Measurements from ENCODE around the gene TMEM92.
"Not testable (repeated sequence)": the region's sequence is repeated elsewhere in the genome, so short reads cannot be mapped to it uniquely, and the experiment has no call there.

Gene TMEM92

GRCh38 chr17:50276588-50277356 lies 2.5 kb downstream of the TMEM92 start:
- DNase-seq (ENCODE audit: low spot score) = no peak

DNA sequence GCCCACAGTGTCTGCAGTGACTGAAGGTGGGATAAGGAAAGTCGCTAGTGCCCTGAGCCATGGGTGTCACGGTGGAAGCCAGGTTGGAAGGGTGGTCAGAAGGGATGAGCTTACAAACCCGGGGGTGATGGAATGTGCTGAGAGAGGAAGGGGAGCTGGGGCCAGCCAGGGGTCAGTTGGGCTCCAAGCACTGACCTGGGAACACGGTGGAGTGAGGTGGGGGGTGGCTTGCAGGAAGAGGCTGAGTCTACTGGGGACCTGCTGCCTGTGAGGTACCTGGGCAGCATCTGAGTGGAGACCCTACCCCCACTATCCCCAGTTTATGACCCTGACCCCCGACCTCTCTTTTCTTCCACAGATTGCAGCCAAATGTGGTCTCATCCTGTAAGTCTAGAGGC lies 3.1 kb downstream of the TMEM92 start:
- no peak for DNase-seq (ENCODE audit: low spot score)

GRCh38 chr17:50278526-50279180 lies 4.4 kb downstream of the TMEM92 start:
- DNase-seq (ENCODE audit: low spot score) = no peak

DNA sequence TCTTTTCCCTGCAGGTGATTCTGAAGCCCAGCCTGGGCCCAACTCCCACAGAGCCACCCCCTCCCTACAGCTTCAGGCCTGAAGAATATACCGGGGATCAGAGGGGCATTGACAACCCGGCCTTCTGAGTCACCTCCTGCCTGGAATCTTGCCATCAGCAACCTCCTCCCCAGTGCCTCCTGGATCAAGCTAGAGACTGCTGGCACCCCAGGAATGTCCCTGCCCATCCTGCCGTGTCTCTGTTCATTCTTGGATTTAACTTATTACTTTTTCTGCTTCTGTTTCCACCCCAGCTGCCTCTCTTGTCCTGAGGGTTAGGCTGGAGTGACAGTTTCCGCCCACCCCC lies 4.9 kb downstream of the TMEM92 start:
- DNase-seq (ENCODE audit: low spot score) = peak; percentile 58

GRCh38 chr17:50279639-50280038 lies 5.4 kb downstream of the TMEM92 start:
- no peak for DNase-seq (ENCODE audit: low spot score)

GRCh38 chr17:50280068-50280467 lies 5.8 kb downstream of the TMEM92 start:
- DNase-seq (ENCODE audit: low spot score) = no peak

DNA sequence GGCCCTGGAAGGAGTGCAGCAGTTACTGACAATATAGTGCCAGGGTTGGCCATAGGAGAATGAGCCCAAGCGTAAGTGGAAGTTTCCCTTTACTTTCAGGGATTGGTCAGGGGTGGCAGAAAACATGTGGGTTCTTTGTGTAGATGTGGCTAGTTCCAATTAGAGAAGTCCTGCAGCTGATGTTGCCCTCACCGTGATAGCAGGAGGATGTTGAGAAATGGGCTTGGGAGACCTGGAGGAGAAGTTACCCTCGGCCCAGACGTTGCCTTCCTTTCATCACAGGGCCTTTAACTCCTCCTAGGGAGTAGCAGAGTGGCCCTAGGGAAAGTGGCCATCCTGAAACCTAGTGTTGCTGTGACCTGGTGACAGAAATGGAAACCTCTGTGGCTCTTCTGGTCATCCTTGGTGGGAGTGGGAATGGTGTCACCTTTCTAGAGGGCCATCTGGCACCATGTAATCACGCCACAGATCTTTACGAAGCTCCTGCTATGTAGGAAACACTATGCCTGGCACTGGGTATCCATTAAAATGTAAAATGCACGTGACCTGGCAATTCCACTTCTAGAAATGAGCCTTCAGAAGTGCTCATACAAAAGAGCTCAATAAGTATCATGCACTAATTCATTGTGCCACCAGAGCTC lies 6.7 kb downstream of the TMEM92 start:
- no peak for DNase-seq (ENCODE audit: low spot score)

DNA sequence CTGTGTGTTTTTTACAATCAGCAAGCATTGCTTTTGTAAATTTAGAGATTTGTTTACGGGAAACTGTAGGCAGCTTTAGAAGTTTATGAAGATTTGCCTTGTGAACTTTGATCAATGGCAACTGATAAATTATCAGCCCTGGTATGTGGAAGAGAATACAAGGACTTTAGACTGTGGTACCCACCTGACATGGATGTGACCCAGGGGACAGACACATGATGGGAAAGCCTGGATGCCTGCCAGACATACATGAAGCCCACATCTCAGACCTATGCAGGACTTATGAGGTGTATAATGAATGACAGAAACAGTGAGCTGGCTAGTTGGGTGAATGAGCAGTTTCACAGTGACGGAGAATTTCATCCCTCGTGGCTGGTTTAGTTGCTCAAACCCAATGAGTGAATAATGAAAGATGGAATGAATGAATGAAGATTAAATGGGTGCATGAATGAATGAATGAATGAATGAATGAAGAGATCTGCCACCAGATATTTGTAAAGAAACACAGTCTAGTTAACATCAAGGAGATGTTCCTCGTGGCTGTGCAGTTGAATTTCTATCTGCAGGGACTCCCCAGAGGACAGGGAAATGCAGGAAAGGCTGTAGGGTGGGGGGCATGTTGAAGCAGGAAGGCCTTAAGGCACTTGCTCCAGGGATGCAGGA lies 7.6 kb downstream of the TMEM92 start:
- DNase-seq (ENCODE audit: low spot score) = no peak

GRCh38 chr17:50283246-50283645 lies 9.0 kb downstream of the TMEM92 start:
- no peak for DNase-seq (ENCODE audit: low spot score)

DNA sequence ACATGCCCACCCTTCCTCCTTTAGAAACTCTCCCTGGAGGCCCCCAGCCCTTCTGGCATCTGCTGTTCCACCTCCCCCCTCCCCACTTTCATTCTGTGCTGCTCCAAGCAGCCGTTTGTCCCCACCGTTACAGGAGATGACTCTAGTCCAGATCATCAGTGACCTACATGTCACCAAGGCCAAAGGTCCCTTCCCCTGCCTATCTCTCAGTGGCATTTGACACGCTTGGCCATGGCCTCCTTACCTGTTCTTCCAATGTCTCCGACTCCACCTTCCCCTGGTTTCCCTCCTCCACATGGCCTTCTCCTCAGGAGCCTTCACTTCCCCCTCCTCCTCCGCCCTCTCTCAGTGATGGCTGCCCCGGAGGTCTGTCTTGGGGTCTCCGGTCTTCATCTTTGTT lies 9.4 kb downstream of the TMEM92 start:
- no peak for DNase-seq (ENCODE audit: low spot score)

DNA sequence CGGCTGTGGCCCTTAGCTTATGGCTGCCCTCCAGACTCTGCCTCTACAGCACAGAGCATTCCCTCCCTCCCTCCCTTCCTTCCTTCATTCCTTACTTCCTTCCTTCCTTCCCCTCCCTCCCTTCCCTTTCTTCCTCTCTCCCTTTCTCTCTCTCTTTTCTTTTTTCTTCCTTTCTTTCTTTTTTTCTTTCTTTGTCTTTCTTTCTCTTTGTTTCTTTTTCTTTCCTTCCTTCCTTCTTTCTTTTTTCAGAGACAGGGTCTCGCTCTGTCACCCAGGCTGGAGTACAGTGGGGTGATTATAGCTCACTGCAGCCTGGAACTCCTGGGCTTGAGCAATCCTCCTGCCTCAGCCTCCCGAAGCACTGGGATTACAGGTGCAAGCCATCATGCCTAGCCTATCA lies 11.7 kb downstream of the TMEM92 start:
- DNase-seq (ENCODE audit: low spot score) = no peak

DNA sequence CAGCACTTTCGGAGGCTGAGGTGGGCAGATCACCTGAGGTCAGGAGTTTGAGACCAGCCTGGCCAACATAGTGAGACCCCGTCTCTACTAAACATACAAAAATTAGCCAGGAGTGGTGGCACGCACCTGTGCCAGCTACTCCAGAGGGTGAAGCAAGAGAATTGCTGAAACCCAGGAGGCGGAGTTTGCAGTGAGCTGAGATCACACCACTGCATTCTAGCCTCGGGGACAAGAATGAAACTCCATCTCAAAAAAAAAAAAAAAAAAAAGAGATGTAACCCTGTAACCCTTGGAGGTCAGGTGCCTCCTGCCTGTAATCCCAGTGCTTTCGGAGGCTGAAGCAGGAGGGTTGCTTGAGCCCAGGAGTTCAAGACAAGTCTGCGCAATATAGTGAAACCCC lies 13.0 kb downstream of the TMEM92 start:
- not testable (repeated sequence) for DNase-seq (ENCODE audit: low spot score)

- no peak for DNase-seq (ENCODE audit: low spot score)
These were observed 14.0 kb downstream of the TMEM92 start for GRCh38 chr17:50288306-50288705.

- DNase-seq (ENCODE audit: low spot score) = peak; percentile 76
These were observed 15.0 kb downstream of the TMEM92 start for GRCh38 chr17:50289278-50289677.

DNA sequence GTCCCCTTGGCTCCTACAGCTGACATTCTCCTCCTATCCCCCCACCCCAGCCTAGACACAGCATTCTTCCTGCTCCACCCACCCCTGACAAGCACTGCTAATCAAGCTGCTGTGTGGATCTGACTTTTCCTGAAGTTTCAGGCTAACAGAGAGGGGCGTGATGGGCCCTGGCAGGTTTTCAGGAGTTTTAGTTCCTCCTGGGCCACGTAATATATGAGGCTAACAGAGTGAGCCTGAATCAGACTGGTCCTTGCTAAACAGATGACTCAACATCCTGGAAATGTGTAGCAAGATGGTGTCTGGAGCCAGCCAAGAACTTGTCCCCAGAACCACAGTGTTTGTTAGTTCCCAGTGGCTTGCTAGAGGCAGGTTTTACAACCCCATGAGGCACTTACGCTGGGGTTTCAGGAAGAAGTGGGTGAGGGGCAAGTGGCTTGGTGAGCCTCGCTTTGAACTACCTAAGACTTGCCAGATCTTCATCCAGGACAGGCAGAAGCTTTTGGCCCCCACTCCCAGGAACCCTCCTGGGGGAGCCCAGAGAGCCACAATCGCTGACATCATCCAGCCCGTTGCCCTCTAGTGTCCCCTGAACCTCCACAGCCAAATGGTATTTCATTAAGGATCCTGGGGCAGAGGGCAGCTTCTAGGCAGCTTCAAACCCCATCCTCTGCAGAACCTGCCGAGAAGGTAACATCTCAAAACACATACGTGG lies 15.9 kb downstream of the TMEM92 start:
- peak; percentile 96 for DNase-seq (ENCODE audit: low spot score)

- DNase-seq (ENCODE audit: low spot score) = no peak
These were observed 16.7 kb downstream of the TMEM92 start for GRCh38 chr17:50290933-50291332.

DNA sequence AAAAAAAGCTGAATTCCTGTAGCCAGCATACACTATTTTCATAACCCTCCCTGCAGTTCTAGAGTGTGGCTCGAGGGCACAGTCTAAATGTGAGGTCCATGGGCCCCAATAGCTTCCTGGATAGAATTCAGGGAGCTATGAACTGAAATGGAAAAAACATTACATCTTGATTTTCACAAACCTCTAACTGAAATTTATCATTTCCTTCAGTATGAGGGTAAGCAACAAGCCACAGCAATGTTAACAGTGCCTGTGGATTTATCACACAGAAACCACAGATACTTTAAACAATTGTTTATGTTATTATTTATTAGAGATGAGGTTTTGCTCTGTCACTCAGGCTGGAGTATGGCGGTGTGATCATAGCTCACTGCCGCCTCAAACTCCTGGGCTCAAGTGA lies 18.2 kb downstream of the TMEM92 start:
- DNase-seq (ENCODE audit: low spot score) = no peak

GRCh38 chr17:50295021-50295420 lies 20.8 kb downstream of the TMEM92 start:
- DNase-seq (ENCODE audit: low spot score) = no peak

GRCh38 chr17:50297407-50297865 lies 23.2 kb downstream of the TMEM92 start:
- peak; percentile 81 for DNase-seq (ENCODE audit: low spot score)

DNA sequence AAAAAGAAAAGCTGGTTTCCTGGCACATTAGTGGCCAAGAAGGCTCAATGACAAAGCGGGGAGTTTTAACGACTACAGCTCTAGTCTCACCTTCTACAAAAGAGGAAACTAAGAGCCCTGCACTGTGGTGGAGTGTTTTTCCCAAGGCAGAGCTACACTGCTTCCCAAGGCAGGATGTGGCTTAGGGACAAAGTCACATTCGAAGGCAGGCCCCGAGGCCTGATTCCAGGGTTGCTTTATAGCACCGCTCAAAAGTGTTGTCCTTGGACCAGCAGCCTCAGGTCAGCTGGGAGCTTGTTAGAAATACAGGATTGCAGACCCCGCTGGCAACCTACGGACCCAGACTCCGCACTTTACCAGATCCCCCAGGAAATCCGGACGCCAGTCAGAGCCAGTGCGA lies 23.8 kb downstream of the TMEM92 start:
- DNase-seq (ENCODE audit: low spot score) = no peak

DNA sequence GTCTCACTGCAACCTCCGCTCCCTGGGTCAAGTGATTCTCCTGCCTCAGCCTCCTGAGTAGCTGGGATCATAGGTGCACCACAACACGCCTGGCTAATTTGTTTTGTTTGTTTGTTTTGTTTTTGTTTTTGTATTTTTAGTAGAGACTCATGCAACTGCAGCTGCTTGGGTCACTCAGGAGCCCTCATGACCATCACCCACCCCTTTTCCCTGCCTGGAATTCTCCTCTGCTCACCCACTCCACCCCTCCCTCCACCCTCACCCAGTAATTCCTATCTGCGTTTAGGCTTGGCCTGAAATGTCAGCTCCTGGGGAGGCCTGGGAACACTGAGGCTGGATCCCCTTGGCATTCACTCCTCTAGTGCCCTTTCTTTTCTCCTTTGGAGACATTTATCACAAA lies 25.5 kb downstream of the TMEM92 start:
- no peak for DNase-seq (ENCODE audit: low spot score)

DNA sequence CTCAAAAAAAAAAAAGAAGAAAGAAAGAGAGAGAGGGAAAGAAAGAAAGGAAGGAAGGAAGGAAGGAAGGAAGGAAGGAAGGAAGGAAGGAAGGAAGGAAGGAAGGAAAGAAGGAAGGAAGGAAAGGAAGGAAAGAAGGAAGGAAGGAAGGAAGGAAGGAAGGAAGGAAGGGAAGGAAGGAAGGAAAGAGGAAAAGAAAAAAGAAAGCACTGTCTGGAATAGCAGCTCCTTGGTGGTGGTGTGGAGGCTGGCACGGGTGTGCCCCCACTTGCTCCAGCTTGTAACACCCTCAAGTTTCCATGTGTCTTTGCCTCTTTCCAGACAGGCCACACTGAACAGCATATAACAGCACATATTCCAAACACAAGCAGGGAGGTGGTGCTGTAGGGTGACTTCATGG lies 26.6 kb downstream of the TMEM92 start:
- not testable (repeated sequence) for DNase-seq (ENCODE audit: low spot score)
